ENCODE measurements around the gene MOGAT2.
A peak's percentile ranks its signal among the peaks of the same experiment; 100 is the strongest.

MOGAT2 gene

DNA sequence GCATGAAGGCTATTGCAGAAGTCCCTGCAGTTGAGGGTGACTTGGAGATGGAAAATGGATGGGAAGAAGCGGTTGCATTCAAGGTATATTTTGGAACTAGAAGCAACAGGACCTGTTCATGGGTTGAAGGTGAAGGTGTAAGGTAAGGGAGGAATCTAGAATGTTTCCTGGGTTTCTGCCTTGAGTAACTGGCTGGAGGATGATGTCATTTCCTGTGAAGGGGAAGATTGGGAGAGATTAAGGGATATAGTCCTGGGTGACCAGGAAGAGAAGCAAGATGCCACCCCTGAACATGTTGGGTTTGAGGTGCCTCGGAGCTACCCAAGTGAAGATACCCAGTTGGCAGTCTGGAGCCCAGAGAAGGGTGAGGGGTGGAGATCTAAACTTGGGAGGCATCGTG is 12.1 kb upstream of the MOGAT2 start:
- no peak for TF ChIP-seq CTCF (IDR thresholded peaks at IDR 0.05; ENCODE audit: extremely low read depth, missing control alignments)
- no peak for DNase-seq (ENCODE audit: low spot score)

DNA sequence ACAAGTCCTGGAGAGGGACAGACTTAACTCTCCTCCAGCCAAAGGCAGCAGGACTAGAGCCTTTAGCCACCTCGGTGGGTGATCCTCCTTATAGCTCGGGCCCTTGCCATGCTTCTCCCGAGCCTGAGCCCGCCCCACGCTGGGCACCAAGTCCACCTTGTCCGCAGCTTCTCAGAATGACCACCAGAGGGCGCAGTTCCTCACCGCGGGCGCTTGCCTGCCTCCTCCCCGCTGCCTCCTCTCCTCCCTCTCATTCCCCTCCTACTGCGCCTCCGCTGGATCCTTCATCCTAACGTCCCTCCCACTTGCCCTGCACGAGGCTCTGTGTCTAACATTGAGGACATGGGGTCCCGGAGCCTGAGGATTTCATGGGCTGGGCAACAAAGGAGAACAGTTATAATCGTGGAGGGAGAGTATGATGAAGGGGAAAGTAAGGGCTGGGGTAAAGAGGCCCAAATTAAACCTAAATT is 11.3 kb upstream of the MOGAT2 start:
- TF ChIP-seq CTCF (IDR thresholded peaks at IDR 0.05; ENCODE audit: extremely low read depth, missing control alignments) = peak; percentile 90
- peak; percentile 78 for DNase-seq (ENCODE audit: low spot score)

DNA sequence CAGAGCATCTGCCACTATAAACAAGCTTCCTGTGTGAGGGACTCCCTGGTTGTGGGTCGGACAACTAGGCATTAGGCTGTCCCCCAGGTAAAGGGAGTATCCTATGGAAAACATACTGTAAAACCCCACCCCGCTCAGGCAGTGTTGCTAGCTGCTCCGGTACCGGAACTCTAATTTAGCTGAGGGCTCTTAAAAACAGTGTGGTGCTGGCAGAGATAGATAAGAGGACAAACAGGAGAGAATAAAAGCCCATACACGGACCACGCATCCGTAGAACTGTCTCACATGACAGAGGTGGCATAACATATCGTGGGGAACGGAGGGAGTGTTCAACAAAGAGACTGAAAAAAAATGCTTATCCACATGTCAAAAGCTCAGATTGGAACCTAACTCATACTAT is 3.4 kb upstream of the MOGAT2 start:
- no peak for TF ChIP-seq CTCF (IDR thresholded peaks at IDR 0.05; ENCODE audit: extremely low read depth, missing control alignments)
- no peak for DNase-seq (ENCODE audit: low spot score)

DNA sequence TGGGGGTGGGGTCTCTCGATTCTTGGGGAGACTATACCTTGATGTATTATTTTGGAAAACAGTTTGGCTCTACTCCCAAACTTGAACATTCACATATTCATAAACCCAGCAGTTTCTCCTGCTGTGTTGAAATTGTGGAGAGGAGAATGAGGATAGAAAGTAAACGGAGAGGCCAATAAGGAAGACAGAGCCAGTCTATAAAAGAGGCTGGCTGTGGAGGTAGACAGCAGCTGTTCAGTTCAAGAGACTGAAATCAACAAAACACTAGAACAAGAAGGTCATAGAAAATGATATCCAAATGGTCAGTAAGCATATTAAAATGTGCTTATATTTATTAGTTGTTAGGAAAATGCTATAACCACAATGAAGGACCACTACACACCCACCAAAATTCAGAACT is 1.9 kb upstream of the MOGAT2 start:
- TF ChIP-seq CTCF (IDR thresholded peaks at IDR 0.05; ENCODE audit: extremely low read depth, missing control alignments) = no peak
- DNase-seq (ENCODE audit: low spot score) = no peak

GRCh38 chr11:75716659-75717058 is 979 bp upstream of the MOGAT2 start:
- DNase-seq (ENCODE audit: low spot score) = no peak
- TF ChIP-seq CTCF (IDR thresholded peaks at IDR 0.05; ENCODE audit: extremely low read depth, missing control alignments) = no peak

DNA sequence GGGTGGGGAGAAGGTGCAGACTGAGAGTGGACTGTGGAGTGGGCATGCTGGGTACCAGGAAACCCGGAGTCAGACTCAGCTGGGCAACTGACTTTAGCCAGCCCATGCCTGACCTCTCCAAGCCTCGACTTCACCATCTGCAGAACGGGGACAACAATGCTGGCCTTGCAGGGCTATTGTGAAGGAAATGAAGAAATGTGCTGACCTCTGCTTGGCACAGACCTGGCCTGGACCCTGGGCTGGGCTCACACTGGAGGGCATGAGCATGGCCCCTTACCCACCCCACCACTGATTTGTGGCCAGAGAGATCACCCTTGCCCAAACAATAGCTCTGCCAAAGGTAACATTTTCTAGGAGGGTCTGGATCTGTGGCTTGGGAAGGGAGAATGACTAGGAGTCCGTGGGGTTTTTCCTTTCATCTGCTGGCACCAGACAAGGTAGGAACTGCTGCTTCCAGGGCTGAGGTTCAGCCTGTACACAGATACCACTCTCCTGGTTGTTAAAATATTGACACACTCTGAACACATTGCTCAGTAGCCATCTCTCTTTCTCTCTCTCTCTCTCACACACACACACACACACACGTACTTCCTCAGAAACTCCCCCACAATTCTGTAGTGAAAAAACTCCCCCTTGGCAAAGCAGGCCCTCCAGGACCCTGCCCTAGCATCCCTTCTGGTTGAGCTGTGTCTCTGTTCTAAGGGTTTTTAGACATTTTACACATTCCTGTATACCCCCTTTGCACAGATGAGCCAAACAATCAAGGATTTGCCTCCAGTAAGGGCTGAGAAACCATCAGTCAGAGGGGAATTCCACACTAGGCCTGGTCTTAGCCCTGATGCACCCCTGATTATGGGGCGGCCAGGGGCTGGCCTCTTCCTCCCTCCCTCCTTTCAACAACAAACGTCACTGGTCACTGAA is 1.0 kb downstream of the MOGAT2 start:
- peak; percentile 61 for DNase-seq (ENCODE audit: low spot score)
- TF ChIP-seq CTCF (IDR thresholded peaks at IDR 0.05; ENCODE audit: extremely low read depth, missing control alignments) = no peak

- TF ChIP-seq CTCF (IDR thresholded peaks at IDR 0.05; ENCODE audit: extremely low read depth, missing control alignments) = no peak
- DNase-seq (ENCODE audit: low spot score) = no peak
Measured at GRCh38 chr11:75719340-75720239, 2.0 kb downstream of the MOGAT2 start.
